ENCODE measurements around the gene RBFOX2. TPM values are rescaled to one million over a fixed set of nuclear protein-coding genes. Genes with fewer than 3 reads are reported as not detected.
"Not testable (repeated sequence)": the region's sequence is repeated elsewhere in the genome, so short reads cannot be mapped to it uniquely, and the experiment has no call there.

The RBFOX2 gene
- total RNA-seq, 1 donor from 2014 or later = 83.1 TPM

GRCh38 chr22:36044517-36044916 lies 15.9 kb upstream of the RBFOX2 start:
- DNase-seq (ENCODE audit: low read depth in 2 of 2) = not testable (repeated sequence)

- no peak for DNase-seq (ENCODE audit: low read depth in 2 of 2)
Measured at GRCh38 chr22:36042240-36042639, 13.6 kb upstream of the RBFOX2 start.

DNA sequence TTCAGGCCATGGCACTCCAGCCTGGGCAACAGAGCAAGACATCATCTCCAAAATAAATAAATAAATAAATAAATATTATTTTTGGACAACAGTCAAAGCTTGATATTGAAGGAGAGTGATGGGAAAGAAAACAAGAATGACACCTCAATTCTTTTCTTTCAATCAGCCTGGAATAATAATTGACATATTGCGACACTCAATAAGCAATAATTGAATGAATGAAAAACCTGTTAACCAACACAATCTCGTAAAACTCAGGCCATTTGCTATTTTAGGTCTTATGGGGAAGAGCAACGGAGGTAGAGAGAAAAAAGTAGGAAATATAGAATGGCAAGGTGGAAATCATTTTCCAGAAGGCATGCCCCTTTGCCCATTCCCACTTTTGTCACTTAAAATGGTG lies 10.5 kb upstream of the RBFOX2 start:
- DNase-seq (ENCODE audit: low read depth in 2 of 2) = no peak

- no peak for DNase-seq (ENCODE audit: low read depth in 2 of 2)
Measured at GRCh38 chr22:36037102-36037758, 8.6 kb upstream of the RBFOX2 start.

- peak in 1 of 2 donors; percentile 50 for DNase-seq (ENCODE audit: low read depth in 2 of 2)
Measured at GRCh38 chr22:36036167-36036624, 7.6 kb upstream of the RBFOX2 start.

- no peak for DNase-seq (ENCODE audit: low read depth in 2 of 2)
Measured at GRCh38 chr22:36032611-36033010, 4.0 kb upstream of the RBFOX2 start.

DNA sequence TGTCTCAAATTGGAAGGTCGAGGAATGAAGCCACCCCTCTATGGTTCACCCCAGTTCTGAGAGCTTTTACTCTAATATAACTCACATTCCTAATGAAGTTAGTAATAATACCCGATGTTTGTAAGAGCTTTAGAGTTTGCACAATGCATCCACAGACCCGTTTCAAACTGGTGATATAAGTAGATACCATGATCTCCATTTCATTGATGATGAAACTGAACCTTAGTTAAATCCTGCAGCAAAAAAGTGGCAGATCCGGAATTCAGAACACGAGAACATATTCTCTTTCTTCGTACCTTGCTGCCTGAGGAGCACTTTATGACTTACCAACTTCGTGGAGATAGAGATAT lies 757 bp upstream of the RBFOX2 start:
- DNase-seq (ENCODE audit: low read depth in 2 of 2) = no peak

DNA sequence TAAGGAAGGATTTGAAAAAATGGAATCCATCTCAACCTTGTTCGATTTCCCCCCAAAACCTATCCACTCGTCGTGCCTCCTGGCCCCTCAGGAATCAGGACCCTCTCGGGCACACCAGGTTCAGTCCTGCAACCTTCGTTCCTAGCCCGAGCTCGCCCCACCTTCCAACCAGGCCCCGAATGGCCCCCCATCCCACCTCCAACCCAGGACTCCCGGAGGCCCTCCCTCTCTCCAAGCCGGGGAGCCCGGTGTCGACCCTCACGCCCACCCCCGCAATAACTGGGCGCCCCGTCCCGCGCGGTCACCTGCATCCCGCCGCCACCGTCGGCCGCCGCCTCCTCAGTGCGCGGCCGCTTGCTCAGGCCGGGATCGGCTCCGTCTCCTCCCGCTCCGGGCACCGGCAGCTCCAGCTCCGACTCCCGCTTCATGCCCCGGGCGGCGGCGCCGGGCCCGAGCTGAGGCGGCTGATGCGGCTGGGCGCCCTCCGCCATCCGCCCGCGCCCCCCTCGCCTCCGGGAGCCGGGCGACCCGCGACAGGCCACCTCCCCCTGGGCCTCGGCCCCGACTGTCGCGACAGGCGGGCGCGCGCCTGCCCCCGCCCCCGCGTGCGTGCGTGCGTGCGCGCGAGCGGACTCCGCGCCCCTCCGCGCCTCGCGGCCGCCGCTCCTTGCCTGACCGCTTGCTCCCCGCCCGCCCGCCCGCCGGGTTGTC lies 534 bp downstream of the RBFOX2 start:
- no peak for DNase-seq (ENCODE audit: low read depth in 2 of 2)

GRCh38 chr22:36027579-36027934 lies 1.1 kb downstream of the RBFOX2 start:
- peak in 1 of 2 donors; percentile 31 for DNase-seq (ENCODE audit: low read depth in 2 of 2)

DNA sequence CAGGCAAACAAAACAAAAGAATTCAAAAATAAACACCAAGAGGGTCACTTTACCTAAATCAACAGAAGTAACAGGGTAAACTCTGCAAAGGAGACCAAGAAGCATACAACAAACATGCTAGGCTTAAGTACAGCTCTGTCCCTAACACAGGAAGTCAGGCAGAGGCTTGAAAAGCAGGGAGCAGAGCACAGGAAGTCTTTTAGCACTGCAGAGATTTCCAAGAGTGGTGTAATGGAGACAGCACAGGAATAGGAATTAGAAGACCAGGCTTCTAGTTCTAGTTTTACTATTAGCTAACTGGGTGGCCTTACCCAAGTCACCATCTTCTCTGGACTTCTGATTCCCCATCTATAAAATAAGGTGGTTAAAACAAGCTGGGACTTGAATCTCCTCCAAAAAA lies 1.9 kb downstream of the RBFOX2 start:
- DNase-seq (ENCODE audit: low read depth in 2 of 2) = peak in 1 of 2 donors; percentile 54

- no peak for DNase-seq (ENCODE audit: low read depth in 2 of 2)
Measured at GRCh38 chr22:36022697-36023096, 5.9 kb downstream of the RBFOX2 start.

DNA sequence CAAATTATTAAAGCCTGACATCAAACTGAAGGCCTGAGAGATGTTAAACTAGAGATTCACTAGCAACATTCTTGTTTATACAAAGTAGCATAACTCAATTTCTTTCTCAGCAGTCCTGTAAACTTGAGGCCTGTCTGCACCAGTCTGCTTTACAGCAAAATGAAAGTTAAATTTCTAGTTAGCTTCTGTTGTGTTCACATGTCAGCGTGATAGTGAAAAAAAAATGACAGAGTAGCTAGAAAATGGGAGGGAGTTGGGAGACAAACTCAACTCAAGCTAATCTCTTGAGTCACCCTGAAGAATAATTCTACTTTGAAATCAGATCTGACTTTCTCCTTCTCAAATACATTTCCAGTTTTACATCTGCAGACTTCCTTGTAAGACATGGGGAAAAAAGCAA lies 6.5 kb downstream of the RBFOX2 start:
- peak in 1 of 2 donors; percentile 31 for DNase-seq (ENCODE audit: low read depth in 2 of 2)

- no peak for DNase-seq (ENCODE audit: low read depth in 2 of 2)
Measured at GRCh38 chr22:36021606-36022153, 6.9 kb downstream of the RBFOX2 start.

DNA sequence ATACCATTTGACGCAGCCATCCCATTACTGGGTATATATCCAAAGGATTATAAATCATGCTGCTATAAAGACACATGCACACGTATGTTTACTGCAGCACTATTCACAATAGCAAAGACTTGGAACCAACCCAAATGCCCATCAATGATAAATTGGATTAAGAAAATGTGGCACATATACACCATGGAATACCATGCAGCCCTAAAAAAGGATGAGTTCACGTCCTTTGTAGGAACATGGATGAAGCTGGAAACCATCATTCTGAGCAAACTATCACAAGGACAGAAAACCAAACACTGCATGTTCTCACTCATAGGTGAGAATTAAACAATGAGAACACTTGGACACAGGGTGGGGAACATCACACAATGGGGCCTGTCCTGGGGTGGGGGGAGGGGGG lies 7.8 kb downstream of the RBFOX2 start:
- not testable (repeated sequence) for DNase-seq (ENCODE audit: low read depth in 2 of 2)

GRCh38 chr22:36017651-36018091 lies 11.0 kb downstream of the RBFOX2 start:
- DNase-seq (ENCODE audit: low read depth in 2 of 2) = peak in 1 of 2 donors; percentile 29

- peak in 1 of 2 donors; percentile 56 for DNase-seq (ENCODE audit: low read depth in 2 of 2)
Measured at GRCh38 chr22:36016684-36017083, 11.9 kb downstream of the RBFOX2 start.

DNA sequence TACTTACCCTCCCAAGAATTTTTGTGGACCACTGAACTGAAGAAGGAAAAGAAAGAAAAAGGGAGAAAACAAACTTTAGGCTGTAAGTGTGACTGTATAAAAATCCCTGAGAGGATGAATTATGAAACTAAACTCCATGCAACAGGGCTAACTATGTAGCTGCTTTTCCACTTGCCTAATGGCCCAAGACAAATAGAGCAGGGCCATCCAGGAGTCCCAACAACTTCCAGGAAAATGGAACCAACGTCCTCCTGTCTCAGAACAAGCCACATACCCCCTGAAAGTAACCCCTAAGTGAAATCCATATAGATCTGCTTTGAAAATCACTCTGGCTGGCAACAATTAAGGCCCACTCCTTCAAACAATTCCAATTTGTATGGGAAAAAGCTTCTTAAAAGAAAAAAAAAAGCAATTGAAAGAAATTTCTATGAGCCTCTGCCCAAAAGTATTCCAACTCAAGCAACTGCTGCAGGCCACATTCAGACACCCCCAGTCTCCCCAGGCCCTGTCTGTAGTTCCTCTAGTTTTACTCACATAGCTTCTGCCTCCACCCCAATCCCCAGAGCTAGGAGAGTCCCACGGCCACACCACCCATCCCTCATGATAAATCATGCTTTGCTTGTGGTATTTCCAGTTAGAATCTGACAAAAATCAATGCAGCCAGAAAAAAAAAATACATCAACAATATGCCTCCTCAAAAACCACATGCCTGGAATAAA lies 12.7 kb downstream of the RBFOX2 start:
- DNase-seq (ENCODE audit: low read depth in 2 of 2) = no peak

DNA sequence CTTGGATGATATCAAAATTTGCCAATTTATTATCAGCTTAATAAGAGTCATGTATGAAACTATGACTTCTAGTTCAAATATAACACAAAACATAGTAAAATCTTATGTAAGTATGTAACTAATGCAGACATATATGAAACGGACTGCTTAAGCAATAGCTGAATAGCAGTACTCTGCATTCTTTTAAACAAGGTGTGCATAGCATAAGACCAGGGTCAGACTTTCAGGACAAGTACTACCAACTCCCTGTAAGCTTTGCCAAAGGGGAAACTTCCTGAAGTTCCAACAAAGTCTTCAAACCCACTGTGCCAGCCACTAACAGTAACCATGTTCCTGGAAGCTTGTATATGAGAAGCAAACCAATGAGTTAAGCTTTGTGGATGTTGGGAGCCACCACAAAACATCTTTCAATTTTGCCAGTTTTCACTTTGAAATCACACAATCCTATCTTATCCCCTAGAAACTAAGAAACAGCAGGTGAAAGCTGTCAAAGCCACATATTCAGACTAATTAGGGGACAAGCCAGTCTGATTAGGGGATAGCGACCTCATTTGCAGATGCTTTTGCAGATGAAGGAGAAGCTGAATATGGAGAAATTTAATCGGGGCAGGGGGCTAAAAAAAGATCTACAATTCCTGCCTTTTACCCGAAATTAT lies 13.3 kb downstream of the RBFOX2 start:
- DNase-seq (ENCODE audit: low read depth in 2 of 2) = no peak

- DNase-seq (ENCODE audit: low read depth in 2 of 2) = no peak
Measured at GRCh38 chr22:36014546-36015074, 14.0 kb downstream of the RBFOX2 start.

DNA sequence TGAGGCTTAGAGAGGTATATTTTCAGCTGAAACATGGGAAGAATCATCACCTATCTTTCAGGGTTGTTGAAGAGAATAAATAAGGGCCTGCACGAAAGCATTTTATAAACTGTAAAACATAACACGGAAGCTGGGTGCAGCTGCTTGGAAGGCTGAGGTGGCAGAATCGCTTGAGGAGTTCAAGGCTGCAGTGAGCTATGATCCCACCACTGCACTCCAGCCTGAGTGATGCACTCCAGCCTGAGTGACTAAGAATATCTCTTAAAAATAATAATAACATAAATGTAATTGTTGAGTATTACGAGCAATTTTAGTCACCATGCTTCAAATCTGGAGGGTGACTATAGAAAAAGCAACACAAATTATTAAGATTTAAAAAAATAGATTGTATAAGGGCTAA lies 16.3 kb downstream of the RBFOX2 start:
- no peak for DNase-seq (ENCODE audit: low read depth in 2 of 2)

- peak; percentile 52 to 84 for DNase-seq (ENCODE audit: low read depth in 2 of 2)
Measured at GRCh38 chr22:36010882-36011281, 17.7 kb downstream of the RBFOX2 start.
